ENCODE measurements around the gene NUP50.

- no peak for TF ChIP-seq EP300 (IDR thresholded peaks at IDR 0.05)
- TF ChIP-seq POLR2A (IDR thresholded peaks at IDR 0.05): no peak
These were observed 37.3 kb downstream of the NUP50 start for GRCh38 chr22:45200860-45201511.
